ENCODE results near the gene NEAT1.

NEAT1 gene

GRCh38 chr11:65421794-65422632, 585 bp upstream of the NEAT1 start:
- DNase-seq (ENCODE audit: low spot score): peak; percentile 89

- peak; percentile 50 for DNase-seq (ENCODE audit: low spot score)
Observed at GRCh38 chr11:65423516-65424204, 1.1 kb downstream of the NEAT1 start.

GRCh38 chr11:65424205-65425104, 1.9 kb downstream of the NEAT1 start:
- no peak for DNase-seq (ENCODE audit: low spot score)

- peak; percentile 78 for DNase-seq (ENCODE audit: low spot score)
Observed at GRCh38 chr11:65425105-65425970, 2.7 kb downstream of the NEAT1 start.

- DNase-seq (ENCODE audit: low spot score): peak; percentile 66
Observed at GRCh38 chr11:65425971-65426838, 3.6 kb downstream of the NEAT1 start.

- peak; percentile 88 for DNase-seq (ENCODE audit: low spot score)
Observed at GRCh38 chr11:65426839-65427690, 4.5 kb downstream of the NEAT1 start.

GRCh38 chr11:65427691-65428577, 5.3 kb downstream of the NEAT1 start:
- peak; percentile 73 for DNase-seq (ENCODE audit: low spot score)

GRCh38 chr11:65428578-65429067, 6.0 kb downstream of the NEAT1 start:
- DNase-seq (ENCODE audit: low spot score): no peak

GRCh38 chr11:65429068-65429681, 6.6 kb downstream of the NEAT1 start:
- peak; percentile 80 for DNase-seq (ENCODE audit: low spot score)

GRCh38 chr11:65429724-65430405, 7.3 kb downstream of the NEAT1 start:
- peak; percentile 77 for DNase-seq (ENCODE audit: low spot score)

GRCh38 chr11:65430406-65431217, 8.0 kb downstream of the NEAT1 start:
- DNase-seq (ENCODE audit: low spot score): peak; percentile 56

- DNase-seq (ENCODE audit: low spot score): peak; percentile 30
Observed at GRCh38 chr11:65431451-65432099, 9.0 kb downstream of the NEAT1 start.

GRCh38 chr11:65432100-65432650, 9.6 kb downstream of the NEAT1 start:
- no peak for DNase-seq (ENCODE audit: low spot score)

GRCh38 chr11:65432686-65433582, 10.3 kb downstream of the NEAT1 start:
- DNase-seq (ENCODE audit: low spot score): peak; percentile 78
